GM19238 (cell line): ENCODE results near the gene ETHE1.

Source experiments
- DNase-seq: peaks from one replicate; pipeline ENCODE4 v3.0.0; 2011; ENCODE audit warnings: low spot score; ENCODE audit not compliant: insufficient read length

ETHE1 gene

GRCh38 chr19:43466793-43467192, 60.2 kb downstream of the ETHE1 start:
- DNase-seq = no peak

DNA sequence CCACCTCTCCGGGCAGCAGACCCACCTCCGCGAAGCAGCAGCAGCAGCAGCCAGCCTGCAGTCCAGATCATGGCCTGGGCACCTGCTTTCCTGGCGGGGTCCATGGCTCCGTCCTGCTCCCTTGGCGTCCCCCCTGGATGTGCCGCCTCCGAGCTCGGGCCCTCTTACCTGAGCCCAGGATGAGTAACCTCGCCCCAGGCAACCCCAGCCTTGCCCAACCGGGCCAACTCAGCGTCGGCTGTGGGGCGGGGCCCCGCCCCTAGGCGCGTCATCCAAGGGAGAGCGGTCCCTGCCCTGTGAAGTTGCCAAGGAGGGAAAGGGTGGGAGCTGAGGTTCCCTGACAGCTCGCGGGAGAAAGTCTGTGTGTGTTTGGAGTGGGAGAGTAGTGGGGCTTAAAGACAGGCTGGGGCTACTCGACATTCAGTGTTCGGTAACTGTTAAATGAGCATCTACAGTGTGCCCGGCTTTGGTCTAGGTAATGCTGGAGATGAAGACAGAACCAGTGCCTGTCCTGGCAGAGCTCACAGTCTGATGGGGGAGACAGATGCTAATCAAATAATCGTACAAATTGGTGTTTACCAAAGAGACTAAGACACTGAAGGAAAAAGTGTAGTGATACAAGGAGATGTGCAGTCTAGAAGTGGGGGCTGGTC, 61.4 kb downstream of the ETHE1 start, which contains the start of gene LYPD3:
TSS of gene LYPD3 (minus strand) at position 141 of the 653 bp plus-strand sequence. CDS start at position 104, 37 bp downstream.
- DNase-seq = no peak

DNA sequence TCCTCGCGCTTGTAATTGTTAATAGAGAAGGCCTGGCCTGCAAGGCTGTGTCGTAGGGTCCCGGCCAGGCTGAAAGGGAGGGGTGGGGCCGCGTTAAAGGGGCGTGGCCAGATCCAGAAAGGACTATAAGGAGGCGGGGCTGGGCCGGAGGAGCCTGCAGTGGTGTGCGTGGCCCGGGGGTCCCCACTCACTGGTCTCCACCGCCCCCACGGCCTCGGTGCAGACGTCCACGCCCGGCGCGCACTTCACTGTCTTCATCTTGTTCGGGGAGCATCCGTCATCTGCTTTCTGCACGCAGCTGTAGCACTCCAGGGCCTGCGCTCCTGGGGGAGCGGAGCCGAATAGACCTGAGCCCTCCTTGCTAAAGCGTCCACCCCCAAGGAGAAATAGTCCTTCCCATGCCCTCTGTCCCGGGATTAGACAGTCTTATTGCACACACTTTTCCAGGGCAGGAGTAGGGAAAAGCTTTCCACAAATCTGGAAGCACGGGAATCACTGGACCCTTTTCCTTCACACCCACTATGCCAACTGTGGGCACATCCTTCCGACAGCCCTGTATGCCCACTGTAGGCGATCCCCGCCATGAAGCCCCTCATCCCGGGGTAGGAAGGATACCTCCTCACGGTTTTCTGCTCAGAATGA, 62.7 kb downstream of the ETHE1 start:
- peak; percentile 62 for DNase-seq

GRCh38 chr19:43463381-43464133, 63.4 kb downstream of the ETHE1 start:
- DNase-seq = peak; percentile 92

- DNase-seq = no peak
Observed at GRCh38 chr19:43462785-43463380, 64.1 kb downstream of the ETHE1 start.

- no peak for DNase-seq
Observed at GRCh38 chr19:43462383-43462782, 64.6 kb downstream of the ETHE1 start.

- no peak for DNase-seq
Observed at GRCh38 chr19:43461303-43461702, 65.7 kb downstream of the ETHE1 start.

DNA sequence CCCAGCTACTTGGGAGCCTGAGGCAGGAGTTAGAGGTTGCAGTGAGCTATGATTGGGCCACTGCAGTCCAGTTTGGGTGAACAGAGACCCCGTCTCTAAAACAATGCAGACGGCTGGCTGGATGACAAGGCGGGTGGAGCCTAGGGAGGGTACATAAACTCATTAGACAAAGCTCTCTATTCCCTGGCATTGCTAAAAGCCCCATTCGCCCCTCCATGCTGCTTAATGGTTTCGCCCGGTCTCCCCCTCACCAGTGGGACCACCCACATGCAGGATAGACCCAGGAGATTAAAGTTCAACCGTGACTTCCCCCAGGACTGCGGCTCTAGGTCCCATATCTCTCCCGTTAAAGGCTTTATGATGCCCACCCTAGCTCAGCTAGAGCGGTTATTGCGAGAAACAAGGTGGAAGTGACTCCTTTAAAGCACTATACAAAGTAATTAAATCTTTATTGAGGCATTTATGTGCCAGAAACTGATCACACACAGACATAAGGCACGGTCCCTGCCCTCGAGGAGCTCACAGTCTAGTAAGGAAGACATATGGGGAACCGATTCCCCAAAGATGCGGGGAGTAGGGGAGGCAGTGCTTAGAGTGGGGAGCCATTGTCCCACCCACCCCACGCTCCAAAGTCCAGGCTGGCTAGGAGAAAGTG, 66.5 kb downstream of the ETHE1 start:
- DNase-seq = no peak

DNA sequence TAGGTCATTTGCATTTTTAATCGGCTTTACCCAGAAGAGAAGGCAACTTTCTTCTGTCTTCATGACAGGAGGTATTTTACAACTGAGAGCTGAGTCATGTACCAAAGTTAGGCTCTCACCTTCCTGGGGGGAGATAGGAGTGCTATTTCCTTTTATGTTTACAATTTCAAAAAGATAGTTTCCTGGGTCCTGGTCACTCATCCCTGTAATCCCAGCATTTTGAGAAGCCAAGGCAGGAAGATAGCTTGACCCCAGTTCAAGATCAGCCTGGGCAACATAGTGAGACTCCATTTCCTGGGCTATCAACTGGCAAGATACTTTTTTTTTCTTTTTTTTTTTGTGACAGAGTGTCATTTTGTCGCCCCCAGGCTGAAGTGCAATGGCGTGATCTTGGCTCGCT, 69.2 kb downstream of the ETHE1 start:
- no peak for DNase-seq
